SKM-1 treated with dmso at 0.1 percent for 144 hours (cell line): ENCODE data around the gene SNPH.

Experiments
- DNase-seq: peaks from one replicate; lab custom pipeline; 2025; ENCODE audit not compliant: unreplicated experiment; lab: John Stamatoyannopoulos, UW

The SNPH gene

DNA sequence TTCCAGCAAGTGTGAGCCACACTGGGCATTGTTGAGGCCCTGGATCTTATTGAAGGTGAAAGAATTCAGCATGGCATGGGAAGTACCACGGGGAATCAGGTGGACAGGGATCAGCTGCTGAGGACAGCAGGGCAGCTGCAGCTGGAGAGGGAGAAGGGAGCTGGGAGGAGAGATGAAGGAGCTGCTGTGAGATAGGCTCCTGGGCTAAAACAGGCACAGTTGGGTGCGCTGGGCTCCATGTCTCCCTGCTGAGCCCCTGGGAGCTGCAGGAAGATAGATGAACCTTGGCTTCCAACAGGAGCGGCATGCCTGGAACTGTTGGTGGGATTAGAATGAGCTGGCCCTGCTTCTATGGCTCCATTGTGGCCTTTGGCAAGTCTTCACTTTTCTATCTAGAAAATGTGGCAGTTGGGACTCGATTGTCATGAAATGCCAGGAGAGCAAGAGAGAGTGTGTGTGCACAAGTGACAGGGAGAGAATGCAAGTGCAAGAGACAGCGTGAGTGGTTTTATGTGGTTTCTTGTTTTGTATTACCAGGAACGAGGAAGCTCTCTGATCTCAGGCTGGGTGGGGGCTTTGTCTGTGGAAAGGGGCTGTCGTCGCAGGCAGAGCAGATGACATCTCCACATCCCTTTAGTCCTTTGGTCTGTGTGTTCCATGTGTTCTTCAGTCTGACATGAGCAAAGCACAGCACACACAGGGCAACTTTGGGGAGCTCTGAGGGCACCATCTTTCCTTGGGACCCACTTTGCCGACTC is 20.4 kb downstream of the SNPH start:
- DNase-seq = no peak

DNA sequence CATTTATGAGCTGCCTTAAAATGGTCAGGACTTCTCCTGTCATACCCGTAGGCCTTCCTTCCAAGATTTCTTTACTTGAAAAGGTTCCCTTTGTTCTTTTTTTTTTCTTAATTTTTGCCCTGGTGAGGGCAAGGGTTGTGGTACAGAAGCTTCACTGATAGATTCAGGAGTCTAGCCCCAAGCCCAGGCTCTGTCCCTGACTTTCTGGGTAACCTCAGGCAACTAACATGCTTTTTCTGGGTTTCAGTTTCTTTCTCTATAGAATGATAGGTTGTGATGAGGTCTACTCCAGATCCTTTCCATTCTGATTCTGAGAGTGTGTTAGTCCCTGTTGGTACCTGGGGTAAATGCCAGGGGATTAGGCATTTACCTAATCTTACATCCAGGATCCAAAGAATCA is 21.2 kb downstream of the SNPH start:
- no peak for DNase-seq

DNA sequence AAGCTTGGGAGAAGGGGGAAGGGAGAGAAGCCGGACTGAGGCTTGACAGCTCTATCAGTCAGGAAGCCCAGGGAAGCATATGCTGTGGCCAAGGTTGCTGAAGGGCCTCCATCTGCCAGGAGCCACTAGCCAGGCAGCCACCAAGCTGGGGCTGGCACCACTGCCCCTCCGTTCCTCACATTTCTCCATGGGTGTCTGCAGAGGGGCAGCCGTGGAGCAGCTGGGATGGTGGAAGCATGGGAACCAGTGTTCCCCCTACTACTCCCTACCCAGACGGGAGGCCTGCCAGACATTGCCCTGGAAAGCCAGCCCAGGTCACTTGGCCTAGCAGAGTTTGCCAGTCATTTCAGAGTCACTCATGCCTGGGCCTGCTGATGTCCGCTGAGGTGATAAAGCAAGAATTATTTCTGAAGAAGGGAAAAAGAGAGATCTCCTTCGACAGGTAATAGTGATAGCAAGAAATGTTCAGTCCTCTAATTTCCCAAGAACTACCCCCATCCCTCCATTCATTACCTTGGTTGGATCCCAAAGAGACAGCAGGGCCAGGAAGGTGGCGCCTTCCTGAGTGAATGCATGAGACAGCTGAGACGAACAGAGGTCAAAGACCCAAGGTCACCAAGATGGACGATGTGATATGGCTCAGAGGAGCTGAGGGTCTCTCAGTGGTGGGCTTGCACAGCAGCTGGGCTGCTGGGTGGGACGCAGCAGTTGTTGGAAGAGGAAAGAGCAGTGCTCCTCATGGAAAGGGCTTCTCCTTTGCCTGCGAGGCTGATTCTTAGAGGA is 21.9 kb downstream of the SNPH start:
- DNase-seq = no peak

DNA sequence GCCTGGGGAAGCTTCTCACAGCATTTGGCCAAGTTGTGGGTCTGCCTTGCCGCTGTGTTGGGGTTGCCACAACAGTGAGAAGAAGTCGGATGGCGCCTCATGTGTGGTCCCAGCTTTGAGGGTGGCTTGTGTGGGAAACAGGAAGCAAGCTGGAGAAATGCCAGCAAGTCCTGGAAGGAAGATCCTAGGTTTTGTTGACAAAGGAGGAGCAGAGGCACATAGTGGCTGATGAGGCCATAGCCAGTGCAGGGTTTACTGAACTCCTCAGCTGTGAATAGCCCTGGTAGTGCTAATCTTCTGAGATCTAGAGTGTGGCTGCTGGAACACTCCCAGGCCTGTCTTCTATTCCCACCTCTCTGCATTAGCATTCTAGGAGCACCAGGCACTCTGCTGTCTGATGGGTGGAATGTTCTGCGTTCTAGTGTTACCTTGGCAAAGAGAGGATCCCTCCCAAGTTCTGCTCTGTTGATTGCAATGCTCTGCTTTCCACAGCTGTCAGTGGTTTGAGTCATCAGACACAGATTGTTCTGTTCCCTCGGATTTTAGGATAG is 25.2 kb downstream of the SNPH start:
- DNase-seq = no peak

DNA sequence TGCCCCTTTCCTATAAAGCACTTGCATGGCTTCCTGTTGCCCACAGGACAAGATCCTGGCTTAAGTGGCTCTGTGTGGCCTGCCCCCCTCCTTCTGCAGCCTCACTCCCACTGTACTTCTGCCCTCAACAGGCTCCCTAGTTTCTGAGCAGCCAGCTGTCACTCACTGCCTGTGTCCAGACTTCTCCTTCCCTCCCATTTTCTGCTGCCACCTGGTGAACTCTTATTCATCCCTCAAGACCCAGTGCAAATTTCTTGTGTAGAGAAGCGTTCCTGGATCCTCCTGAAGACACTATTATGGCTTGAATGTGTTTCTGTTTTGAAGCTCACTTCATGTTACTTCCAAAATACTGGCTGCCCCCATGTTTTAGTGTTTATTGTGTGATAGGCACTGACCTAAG is 26.5 kb downstream of the SNPH start:
- no peak for DNase-seq

DNA sequence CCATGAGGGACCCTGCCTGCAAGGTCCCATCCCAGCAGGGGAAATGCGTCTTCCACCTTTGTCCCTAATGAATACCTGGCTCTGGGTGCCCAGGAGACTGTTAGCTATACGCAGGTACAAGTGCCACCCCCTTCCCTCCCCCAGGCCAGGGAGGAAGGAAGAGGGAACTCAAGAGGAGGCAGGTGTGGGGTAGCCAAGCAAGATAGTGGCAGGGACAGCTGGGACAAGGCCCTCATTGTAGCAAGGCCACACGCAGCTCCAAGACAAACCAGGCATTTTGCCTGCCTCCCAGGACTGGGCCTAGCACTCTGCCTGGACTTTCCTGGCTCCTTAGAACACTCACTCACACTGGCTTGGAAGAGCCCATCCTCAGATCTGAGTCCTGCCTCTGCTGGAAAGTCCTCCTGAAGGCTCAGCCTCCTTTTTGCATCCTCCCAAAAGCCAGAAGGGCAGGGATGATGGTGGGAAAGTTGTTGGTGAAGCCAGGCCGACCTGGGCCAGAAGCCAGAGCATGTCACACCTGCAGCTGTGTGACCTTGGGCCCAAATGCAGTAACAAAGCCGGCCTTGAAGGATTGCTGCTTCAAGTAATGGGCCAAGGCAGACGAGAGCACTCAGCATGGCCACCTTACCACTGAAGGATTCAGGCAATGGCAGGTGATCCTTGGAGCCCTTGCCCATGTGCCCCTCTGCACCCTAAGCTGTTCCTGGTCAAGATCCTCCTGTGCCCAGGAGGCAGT is 27.7 kb downstream of the SNPH start:
- DNase-seq = no peak

DNA sequence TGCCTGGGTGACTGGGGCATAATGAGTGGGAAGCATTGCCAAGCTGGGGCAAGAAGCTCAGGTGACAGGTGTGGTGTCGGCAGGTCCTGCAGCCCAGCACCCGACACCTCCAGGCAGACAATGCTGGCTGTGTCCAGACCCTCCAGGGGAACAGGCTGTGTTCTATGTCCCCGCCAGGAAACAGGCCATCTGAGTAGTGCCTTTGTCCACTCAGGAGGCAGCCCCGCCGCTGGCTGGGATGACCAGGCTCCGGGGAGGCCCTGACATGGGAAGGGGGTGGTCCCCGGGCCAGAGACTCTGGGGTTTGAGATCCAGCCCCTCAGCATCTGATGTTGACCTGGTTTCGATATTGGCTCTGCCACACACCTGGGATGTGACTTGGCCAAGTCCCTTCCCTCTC is 28.4 kb downstream of the SNPH start:
- DNase-seq = no peak

DNA sequence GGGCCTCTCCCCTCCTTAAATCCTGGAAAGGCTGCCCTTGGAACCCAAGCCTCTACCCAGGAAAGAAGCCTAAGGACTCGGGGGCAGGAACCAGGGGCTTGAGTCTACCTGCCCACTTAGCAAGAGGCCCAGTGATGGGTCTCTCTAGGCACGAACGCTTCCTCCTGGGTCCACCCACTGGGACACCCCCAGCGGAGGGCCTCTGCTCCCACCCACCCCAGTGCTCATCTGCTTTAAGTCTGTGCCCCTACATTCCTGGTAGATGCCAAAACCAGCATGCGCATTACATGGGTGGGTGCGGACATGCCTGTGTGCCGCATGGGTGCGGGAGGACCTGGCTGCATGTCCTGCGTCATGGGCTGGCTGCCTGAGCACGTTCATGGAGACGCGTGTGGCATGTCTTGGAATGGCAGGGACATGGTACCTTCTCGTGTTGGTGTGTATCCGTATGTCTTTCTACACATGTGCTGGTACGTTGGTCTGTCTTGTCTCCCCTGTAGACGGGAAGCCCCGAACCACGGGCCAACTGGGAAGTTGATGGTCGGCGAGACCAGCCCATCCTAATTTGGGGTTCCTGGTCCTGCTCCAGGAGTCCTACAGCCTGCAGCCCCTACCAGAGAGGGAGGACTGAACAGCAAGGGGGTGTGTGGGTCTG is 29.3 kb downstream of the SNPH start:
- no peak for DNase-seq

DNA sequence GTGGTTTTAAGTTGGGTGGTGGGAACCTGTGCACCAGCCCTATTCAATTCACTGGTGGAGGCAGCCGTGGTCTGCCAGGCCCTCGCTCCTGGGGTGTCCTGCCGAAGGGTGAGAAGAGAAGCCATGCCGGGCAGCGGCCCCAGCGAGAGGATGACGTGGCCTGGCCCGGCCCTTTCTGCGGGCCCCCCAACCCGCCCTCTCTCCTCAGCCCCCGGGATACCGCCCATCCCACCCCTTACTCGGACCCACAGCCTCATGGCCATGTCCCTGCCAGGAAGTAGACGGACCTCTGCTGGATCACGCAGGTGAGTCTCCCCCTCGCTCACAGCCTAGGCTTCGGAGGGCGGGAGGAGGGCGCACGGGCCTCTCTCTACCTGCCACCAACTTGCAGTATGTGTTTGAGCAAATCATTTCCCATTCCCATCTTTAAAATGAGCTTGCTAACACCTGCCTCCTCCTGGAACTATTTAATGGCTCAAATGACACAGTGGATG is 30.1 kb downstream of the SNPH start:
- no peak for DNase-seq

DNA sequence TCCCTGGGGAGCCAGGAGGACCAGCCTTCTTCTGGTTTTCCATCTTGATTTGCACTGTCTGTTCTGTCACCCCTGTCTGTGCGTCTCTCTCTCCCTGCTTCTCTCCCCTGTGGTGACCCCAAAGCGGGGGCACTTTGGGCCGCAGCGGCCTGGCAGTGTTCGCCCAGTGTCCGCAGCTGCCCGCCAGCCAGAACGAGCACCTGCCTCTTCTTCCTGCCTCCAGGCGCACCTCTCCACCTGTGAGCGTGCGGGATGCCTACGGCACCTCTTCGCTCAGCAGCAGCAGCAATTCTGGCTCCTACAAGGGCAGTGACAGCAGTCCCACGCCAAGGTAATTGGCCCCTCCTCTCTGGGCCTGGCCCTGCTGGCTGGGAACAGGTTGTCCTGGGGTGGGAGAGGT is 30.8 kb downstream of the SNPH start:
- no peak for DNase-seq

DNA sequence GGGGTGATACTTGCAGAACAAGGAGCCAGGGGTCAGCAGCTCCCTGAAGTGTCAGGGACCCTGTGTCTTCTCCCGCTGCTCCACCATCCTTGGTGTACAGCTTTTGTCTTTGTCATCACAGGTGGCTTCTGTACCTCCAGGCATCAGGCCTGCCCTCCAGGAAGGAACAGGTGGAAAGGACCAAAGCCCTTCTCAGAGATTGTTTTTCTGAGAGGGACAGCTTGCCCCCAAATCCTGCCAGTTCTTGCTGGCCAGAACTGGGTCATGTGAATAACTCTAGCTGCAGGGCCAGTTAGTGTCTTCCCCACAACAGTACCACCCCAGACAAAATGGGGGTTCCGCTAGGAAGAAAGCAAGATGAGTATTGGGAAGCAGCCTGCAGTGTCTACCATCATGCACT is 31.4 kb downstream of the SNPH start:
- no peak for DNase-seq

DNA sequence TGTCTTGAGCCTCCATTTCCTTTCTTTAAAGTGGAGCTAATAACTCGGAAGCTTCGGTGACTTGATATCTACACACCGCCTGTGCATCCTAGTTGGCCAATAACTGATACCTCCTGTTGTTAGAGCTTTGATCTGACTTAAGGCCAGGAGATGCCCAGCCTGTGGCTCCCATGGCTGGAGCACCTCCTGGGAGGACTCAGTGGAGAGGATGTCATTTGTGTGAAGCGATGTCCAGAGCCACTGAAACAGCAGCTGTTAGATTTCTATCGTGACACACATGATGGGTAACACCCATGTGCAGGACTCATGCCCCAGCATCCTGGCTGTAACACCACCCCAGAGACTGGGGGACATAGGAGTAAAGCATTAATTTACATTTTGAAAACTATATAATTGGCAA is 32.1 kb downstream of the SNPH start:
- no peak for DNase-seq

DNA sequence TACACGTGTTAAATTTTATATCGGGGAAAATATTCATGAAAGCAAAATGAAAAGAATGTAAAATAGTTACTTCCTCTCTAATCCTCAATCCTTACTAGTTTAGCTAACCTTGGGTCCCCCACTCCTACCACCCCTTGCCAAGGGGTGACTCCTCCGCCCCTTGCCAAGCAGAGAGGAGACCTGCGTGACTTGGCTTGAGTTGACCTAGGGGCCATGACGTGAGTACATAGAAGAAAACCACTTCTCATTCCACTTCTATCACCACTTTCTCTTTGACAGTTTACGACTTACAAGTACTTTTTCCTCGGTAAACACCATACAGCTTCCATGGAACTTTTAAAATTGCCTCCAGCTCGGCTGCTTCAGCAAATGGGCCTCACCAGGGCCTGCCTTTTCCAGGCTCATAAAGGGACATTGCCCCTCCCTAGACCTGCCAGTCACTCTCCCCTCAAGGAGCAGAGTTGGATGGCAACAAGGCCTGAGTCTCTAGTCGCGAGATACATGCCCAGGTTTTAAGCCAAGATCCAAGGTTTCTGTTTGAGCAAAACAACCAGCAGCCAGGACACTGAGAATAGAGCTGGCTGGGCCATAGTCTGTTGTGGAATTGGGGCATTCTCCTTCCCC is 32.9 kb downstream of the SNPH start:
- no peak for DNase-seq

DNA sequence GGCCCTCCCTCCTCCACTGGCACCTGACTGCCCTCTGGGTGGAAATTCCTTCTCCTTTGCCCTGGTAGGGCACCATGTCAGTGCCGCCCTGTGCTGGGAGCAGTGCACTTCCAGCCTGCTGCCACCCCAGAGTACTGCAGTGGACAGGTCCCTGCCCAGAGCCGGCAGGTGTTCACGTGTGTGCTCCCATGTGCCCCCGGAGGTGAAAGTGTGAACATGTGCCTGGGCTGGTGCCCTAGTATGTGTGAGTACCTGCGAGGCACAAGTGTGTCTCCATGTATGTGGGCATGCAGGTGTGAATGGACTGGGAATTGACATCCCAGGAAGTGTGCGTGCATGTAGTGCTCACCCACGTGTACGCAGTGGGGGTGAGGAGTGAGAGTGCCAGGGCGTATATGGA is 33.4 kb downstream of the SNPH start:
- no peak for DNase-seq

DNA sequence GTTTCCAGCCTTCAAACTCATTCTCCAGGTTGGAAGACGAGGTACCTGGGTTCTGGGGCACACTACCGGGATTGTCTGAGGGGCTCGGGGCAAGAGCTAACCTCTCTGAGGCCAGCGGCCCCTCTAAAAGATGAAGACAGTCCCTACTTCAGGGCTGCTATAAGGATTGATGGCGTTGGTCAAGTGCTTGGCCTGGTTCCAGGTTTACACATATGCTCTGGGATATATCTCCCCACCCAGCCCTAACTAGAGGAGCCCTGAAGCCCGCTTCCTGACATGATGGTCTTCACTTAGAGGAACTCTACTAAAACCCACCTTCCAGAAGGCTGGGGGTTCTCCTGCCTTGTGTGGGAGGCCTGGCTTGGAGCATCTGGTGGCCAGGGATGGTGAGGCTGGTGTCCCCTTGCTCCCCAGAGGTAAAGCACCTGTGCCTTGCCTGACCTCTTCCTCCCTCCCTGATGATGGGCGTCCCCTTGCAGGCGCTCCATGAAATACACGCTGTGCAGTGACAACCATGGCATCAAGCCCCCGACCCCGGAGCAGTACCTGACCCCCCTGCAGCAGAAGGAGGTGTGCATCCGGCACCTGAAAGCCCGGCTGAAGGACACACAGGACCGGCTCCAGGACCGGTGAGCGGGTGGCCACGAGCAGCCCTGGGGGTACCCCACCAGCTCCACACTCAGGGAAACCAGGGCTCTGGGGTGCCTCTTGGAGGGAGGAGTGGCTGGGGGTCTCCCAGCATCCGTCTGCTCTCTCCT is 34.2 kb downstream of the SNPH start:
- DNase-seq = no peak

DNA sequence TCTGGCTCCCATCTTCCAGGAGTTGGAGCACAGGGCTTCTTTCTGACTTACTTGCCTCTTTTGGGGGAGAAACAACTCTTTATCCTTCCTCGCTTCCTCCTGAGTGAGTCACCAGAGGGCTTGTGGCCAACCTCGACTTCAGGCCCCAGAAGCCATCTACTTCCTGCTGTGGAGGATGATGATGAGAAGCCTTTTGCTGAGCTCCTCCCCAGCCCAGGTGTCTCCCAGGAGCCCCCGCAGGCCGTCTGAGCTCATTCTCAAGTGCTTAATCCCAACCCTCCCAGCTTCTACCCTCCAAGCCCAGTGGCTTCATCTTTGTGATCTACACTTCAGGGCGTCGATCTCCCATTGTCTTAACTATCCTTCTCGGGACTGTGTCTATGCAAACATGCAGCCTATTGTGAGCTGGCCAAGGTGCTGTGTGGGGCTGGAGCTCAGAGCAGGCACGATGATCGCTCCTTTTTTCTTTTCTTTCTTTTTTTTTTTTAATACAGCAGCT is 35.0 kb downstream of the SNPH start:
- peak; percentile 24 for DNase-seq

DNA sequence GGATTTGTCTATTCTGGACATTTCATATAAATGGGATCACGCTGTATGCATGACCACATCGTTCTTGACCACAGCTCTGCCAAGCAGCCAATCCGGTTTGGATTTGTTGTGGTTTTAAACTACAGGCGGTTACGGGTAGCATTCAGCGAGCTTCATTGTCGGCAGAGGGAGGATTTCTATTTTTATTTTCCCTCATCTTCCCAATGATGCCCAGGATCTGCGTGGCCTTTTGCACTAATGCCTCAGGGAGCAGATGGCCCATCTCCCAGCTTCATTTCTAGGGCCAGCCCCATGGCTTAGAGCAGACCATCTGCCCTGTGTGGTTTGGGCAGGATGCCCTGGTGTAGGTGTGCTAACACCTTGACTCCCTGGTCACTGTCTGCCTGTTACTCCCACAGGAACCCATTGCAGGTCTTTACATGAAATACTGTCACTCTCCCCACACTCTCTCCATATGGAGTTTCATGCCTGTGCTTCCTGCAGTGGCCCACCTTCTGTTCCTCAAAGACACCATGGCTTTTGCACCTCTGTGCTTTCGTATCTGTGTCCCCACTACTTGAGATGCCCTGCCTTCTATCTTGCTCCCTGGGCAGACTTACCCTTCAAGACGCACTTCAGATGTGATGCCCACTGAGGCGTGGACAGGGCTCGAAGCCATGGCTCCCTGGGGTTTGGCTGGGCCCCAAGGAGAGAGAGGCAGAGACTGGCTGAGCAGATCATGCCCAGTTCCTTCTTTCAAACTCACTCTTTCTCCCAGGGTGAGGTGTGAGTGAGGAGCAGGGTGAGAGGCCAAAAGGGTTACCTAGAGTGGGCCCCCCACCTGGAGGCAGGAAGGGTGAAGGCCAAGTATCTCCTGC is 36.8 kb downstream of the SNPH start:
- DNase-seq = no peak

DNA sequence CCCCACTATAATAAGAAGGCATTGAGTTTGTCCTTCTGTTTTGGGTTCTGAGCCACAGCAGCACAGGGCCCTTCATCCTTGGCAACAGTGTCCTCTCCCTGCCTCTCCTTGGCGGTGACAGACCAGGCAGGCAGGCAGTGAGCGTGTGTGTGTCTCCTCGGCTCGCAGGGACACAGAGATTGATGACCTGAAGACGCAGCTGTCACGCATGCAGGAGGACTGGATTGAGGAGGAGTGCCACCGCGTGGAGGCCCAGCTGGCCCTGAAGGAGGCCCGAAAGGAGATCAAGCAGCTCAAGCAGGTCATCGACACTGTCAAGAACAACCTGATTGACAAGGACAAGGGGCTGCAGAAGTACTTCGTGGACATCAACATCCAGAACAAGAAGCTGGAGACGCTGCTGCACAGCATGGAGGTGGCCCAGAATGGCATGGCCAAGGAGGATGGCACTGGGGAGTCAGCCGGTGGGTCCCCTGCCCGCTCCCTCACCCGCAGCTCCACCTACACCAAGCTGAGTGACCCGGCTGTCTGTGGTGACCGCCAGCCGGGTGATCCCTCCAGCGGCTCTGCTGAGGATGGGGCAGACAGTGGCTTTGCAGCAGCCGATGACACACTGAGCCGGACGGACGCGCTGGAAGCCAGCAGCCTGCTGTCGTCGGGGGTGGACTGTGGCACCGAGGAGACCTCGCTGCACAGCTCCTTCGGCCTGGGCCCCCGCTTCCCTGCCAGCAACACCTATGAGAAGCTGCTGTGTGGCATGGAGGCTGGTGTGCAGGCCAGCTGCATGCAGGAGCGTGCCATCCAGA is 38.8 kb downstream of the SNPH start:
- DNase-seq = no peak
